GM06990 (cell line): ENCODE measurements around the gene SELENOO.
A peak's percentile ranks its signal among the peaks of the same experiment; 100 is the strongest.

Experiments
- DNase-seq: peaks from one replicate; pipeline ENCODE4 v3.0.0-alpha.2; 2011; ENCODE audit not compliant: insufficient read length; ENCODE audit errors: extremely low read depth
- H3K27me3 ChIP-seq: replicated peaks from 2 replicates; pipeline ENCODE4 v1.6.0; 2011; ENCODE audit warnings: low read length; ENCODE audit not compliant: control insufficient read depth, insufficient read depth
- H3K36me3 ChIP-seq: 2 replicates; pipeline ENCODE4 v1.5.1; 2011; ENCODE audit warnings: low read length; ENCODE audit not compliant: control insufficient read depth, insufficient read depth
- H3K4me3 ChIP-seq: replicated peaks from 2 replicates; pipeline ENCODE4 v1.5.1; 2011; ENCODE audit warnings: low read depth, mild to moderate bottlenecking, control low read depth, low read length
- CTCF ChIP-seq: IDR thresholded peaks from 2 replicates; pipeline ENCODE4 v1.5.1; 2011; ENCODE audit warnings: low read length, control low read depth, mild to moderate bottlenecking, inconsistent platforms; ENCODE audit not compliant: insufficient read depth, poor library complexity, severe bottlenecking

SELENOO gene

GRCh38 chr22:50206599-50206998 lies 5.8 kb downstream of the SELENOO start:
- no peak for DNase-seq
- Histone ChIP-seq H3K27me3 (no peaks in the 10 kb centered on the region), H3K4me3 (no peak overlapping the region), H3K36me3 (peaks cover 15% of the 10 kb centered on the region)
- TF ChIP-seq CTCF: peak; percentile 42

GRCh38 chr22:50207383-50208140 lies 6.8 kb downstream of the SELENOO start:
- no peak for DNase-seq
- peaks cover 15% of the 10 kb centered on the region for H3K36me3 ChIP-seq
- TF ChIP-seq CTCF: no peak
- H3K4me3 ChIP-seq: no peak overlapping the region
- no peaks in the 10 kb centered on the region for H3K27me3 ChIP-seq

GRCh38 chr22:50208430-50208938 lies 7.7 kb downstream of the SELENOO start:
- H3K27me3 ChIP-seq: no peaks in the 10 kb centered on the region
- peaks cover 20% of the 10 kb centered on the region for H3K36me3 ChIP-seq
- no peak overlapping the region for H3K4me3 ChIP-seq
- no peak for DNase-seq
- no peak for TF ChIP-seq CTCF

GRCh38 chr22:50208939-50209892 lies 8.4 kb downstream of the SELENOO start:
- Histone ChIP-seq H3K4me3 (no peak overlapping the region), H3K36me3 (peaks cover 22% of the 10 kb centered on the region), H3K27me3 (no peaks in the 10 kb centered on the region)
- no peak for DNase-seq
- TF ChIP-seq CTCF: no peak

- peak; percentile 73 for TF ChIP-seq CTCF
- no peak for DNase-seq
- no peaks in the 10 kb centered on the region for H3K27me3 ChIP-seq
- peaks cover 25% of the 10 kb centered on the region for H3K36me3 ChIP-seq
- H3K4me3 ChIP-seq: no peak overlapping the region
Measured at GRCh38 chr22:50209893-50210292, 9.1 kb downstream of the SELENOO start.
